Muscle layer of colon (tissue), 2 donors: ENCODE results near the gene SCRT2.
"Not testable (repeated sequence)": the region's sequence is repeated elsewhere in the genome, so short reads cannot be mapped to it uniquely, and the experiment has no call there.

ENCODE experiments used
- H3K27ac ChIP-seq: one replicate; pipeline ENCODE4 v1.7.0; 2013; ENCODE audit warnings: low read depth, mild to moderate bottlenecking, low read length, moderate library complexity
- H3K27me3 ChIP-seq, 2 donors: one replicate each; pipeline ENCODE4 v1.7.0; 2013; ENCODE audit warnings: low read length in 2 of 2, mild to moderate bottlenecking in 2 of 2; ENCODE audit not compliant: insufficient read depth in 2 of 2, control insufficient read depth in 1 of 2
- H3K36me3 ChIP-seq: one replicate; pipeline ENCODE4 v1.7.0; 2013; ENCODE audit warnings: mild to moderate bottlenecking, low read length; ENCODE audit not compliant: insufficient read depth
- H3K4me1 ChIP-seq: one replicate; pipeline ENCODE4 v1.7.0; 2013; ENCODE audit warnings: mild to moderate bottlenecking, low read length; ENCODE audit not compliant: insufficient read depth
- H3K4me3 ChIP-seq, 2 donors: one replicate each; pipeline ENCODE4 v1.7.0; 2013; ENCODE audit warnings: low read length in 2 of 2, low read depth in 1 of 2, mild to moderate bottlenecking in 1 of 2, moderate library complexity in 1 of 2
- H3K9ac ChIP-seq: one replicate; pipeline ENCODE4 v1.7.0; 2013; ENCODE audit warnings: low read length
- H3K9me3 ChIP-seq: one replicate; pipeline ENCODE4 v1.7.0; 2013; ENCODE audit warnings: mild to moderate bottlenecking, low read length
- donor health status: abdominal sarcoma.
- donor health status: Adenocarcinoma of cecum.

SCRT2 gene

GRCh38 chr20:699811-700338 is 24.3 kb upstream of the SCRT2 start:
- Histone ChIP-seq H3K9ac (no peak overlapping the region), H3K4me3 (no peak overlapping the region), H3K27me3 (peaks cover 0 to 3% of the 10 kb centered on the region in 2 donors), H3K27ac (no peak overlapping the region), H3K4me1 (no peaks in the 10 kb centered on the region), H3K36me3 (no peaks in the 10 kb centered on the region), H3K9me3 (no peaks in the 10 kb centered on the region)

GRCh38 chr20:699342-699741 is 23.7 kb upstream of the SCRT2 start:
- Histone ChIP-seq H3K4me3 (no peak overlapping the region), H3K9me3 (no peaks in the 10 kb centered on the region), H3K27ac (no peak overlapping the region), H3K9ac (no peak overlapping the region), H3K36me3 (no peaks in the 10 kb centered on the region), H3K4me1 (no peaks in the 10 kb centered on the region), H3K27me3 (peaks cover 0 to 3% of the 10 kb centered on the region in 2 donors)

- Histone ChIP-seq H3K27ac (no peak overlapping the region), H3K4me1 (no peaks in the 10 kb centered on the region)
Measured at GRCh38 chr20:698276-698675, 22.7 kb upstream of the SCRT2 start.

GRCh38 chr20:697826-698225 is 22.2 kb upstream of the SCRT2 start:
- Histone ChIP-seq H3K4me3 (no peak overlapping the region), H3K9me3 (no peaks in the 10 kb centered on the region), H3K4me1 (no peaks in the 10 kb centered on the region), H3K27me3 (peaks cover 0 to 3% of the 10 kb centered on the region in 2 donors), H3K27ac (no peak overlapping the region), H3K36me3 (no peaks in the 10 kb centered on the region), H3K9ac (no peak overlapping the region)

More at GRCh38 chr20:698276-698675, 22.7 kb upstream of the SCRT2 start:
- no peak overlapping the region for H3K9ac ChIP-seq
- peaks cover 0 to 3% of the 10 kb centered on the region in 2 donors for H3K27me3 ChIP-seq
- H3K4me3 ChIP-seq, result no peak overlapping the region
- H3K36me3 ChIP-seq, result no peaks in the 10 kb centered on the region
- H3K9me3 ChIP-seq, result no peaks in the 10 kb centered on the region

GRCh38 chr20:695165-695866 is 19.7 kb upstream of the SCRT2 start:
- Histone ChIP-seq H3K9ac (no peak overlapping the region), H3K27ac (no peak overlapping the region), H3K36me3 (no peaks in the 10 kb centered on the region), H3K9me3 (no peaks in the 10 kb centered on the region), H3K4me1 (no peaks in the 10 kb centered on the region), H3K4me3 (no peak overlapping the region), H3K27me3 (no peaks in the 10 kb centered on the region)

GRCh38 chr20:694496-694895 is 18.9 kb upstream of the SCRT2 start:
- H3K36me3 ChIP-seq, result no peaks in the 10 kb centered on the region
- H3K4me1 ChIP-seq, result no peaks in the 10 kb centered on the region
- no peaks in the 10 kb centered on the region for H3K9me3 ChIP-seq
- H3K4me3 ChIP-seq, result no peak overlapping the region
- no peaks in the 10 kb centered on the region for H3K27me3 ChIP-seq
- H3K27ac ChIP-seq, result no peak overlapping the region
- no peak overlapping the region for H3K9ac ChIP-seq

- not testable (repeated sequence) for H3K36me3 ChIP-seq, H3K9me3 ChIP-seq, H3K9ac ChIP-seq, H3K27ac ChIP-seq, H3K4me3 ChIP-seq, H3K27me3 ChIP-seq, H3K4me1 ChIP-seq
Measured at GRCh38 chr20:693786-694185, 18.2 kb upstream of the SCRT2 start.

- no peaks in the 10 kb centered on the region for H3K36me3 ChIP-seq
- H3K4me1 ChIP-seq, result no peaks in the 10 kb centered on the region
- peaks cover 0 to 12% of the 10 kb centered on the region in 2 donors for H3K27me3 ChIP-seq
- H3K27ac ChIP-seq, result no peak overlapping the region
- no peak overlapping the region for H3K4me3 ChIP-seq
- no peak overlapping the region for H3K9ac ChIP-seq
- H3K9me3 ChIP-seq, result no peaks in the 10 kb centered on the region
Measured at GRCh38 chr20:692044-692443, 16.4 kb upstream of the SCRT2 start.

- Histone ChIP-seq H3K4me1 (no peaks in the 10 kb centered on the region), H3K36me3 (no peaks in the 10 kb centered on the region), H3K27me3 (peaks cover 0 to 12% of the 10 kb centered on the region in 2 donors), H3K9me3 (no peaks in the 10 kb centered on the region), H3K9ac (no peak overlapping the region), H3K27ac (no peak overlapping the region), H3K4me3 (no peak overlapping the region)
Measured at GRCh38 chr20:689947-690346, 14.3 kb upstream of the SCRT2 start.

- Histone ChIP-seq H3K9me3 (no peaks in the 10 kb centered on the region), H3K4me1 (no peaks in the 10 kb centered on the region), H3K36me3 (no peaks in the 10 kb centered on the region), H3K27me3 (peaks cover 0 to 12% of the 10 kb centered on the region in 2 donors), H3K4me3 (no peak overlapping the region), H3K27ac (no peak overlapping the region), H3K9ac (no peak overlapping the region)
Measured at GRCh38 chr20:689348-689747, 13.7 kb upstream of the SCRT2 start.

- Histone ChIP-seq H3K27me3 (peaks cover 0 to 12% of the 10 kb centered on the region in 2 donors), H3K9ac (no peak overlapping the region), H3K36me3 (no peaks in the 10 kb centered on the region), H3K27ac (no peak overlapping the region), H3K9me3 (no peaks in the 10 kb centered on the region), H3K4me3 (no peak overlapping the region), H3K4me1 (no peaks in the 10 kb centered on the region)
Measured at GRCh38 chr20:688809-689212, 13.2 kb upstream of the SCRT2 start.
